ENCODE measurements around the gene KCNQ5. TPM values are rescaled to one million over a fixed set of nuclear protein-coding genes. Genes with fewer than 3 reads are reported as not detected.

Gene KCNQ5
- total RNA-seq, 4 donors from 2014 or later, result 0.96 to 3.4 (median 1.5) TPM

GRCh38 chr6:72761761-72762160 lies 139.9 kb downstream of the KCNQ5 start:
- 76 to 92% methylated on average over 5 of the region's 5 CpGs for WGBS, 2 donors (ENCODE audit: low coverage in 1 of 2)
- H3K27me3 ChIP-seq, result no peaks in the 10 kb centered on the region
- no peak for ATAC-seq
- TF ChIP-seq POLR2A (IDR thresholded peaks at IDR 0.05) (no peak), CTCF (IDR thresholded peaks at IDR 0.05) (no peak), EP300 (IDR thresholded peaks at IDR 0.05) (no peak), POLR2AphosphoS5 (IDR thresholded peaks at IDR 0.05) (no peak)
- H3K4me1 ChIP-seq, result peaks cover 0 to 29% (median 5%) of the 10 kb centered on the region in 3 donors
- no peak overlapping the region for H3K4me3 ChIP-seq
- H3K36me3 ChIP-seq, result no peaks in the 10 kb centered on the region
- no peaks in the 10 kb centered on the region for H3K9me3 ChIP-seq
- H3K27ac ChIP-seq, result peak overlapping the region in 3 of 4 donors; percentile 22 to 59 (median 25)

GRCh38 chr6:72769459-72770125 lies 147.7 kb downstream of the KCNQ5 start:
- H3K4me1 ChIP-seq, result no peaks in the 10 kb centered on the region
- H3K36me3 ChIP-seq, result no peaks in the 10 kb centered on the region
- no peaks in the 10 kb centered on the region for H3K27me3 ChIP-seq
- no peaks in the 10 kb centered on the region for H3K9me3 ChIP-seq
- no peak for ATAC-seq
- H3K4me3 ChIP-seq, result no peak overlapping the region
- H3K27ac ChIP-seq, result no peak overlapping the region
- TF ChIP-seq POLR2AphosphoS5 (IDR thresholded peaks at IDR 0.05) (no peak), POLR2A (IDR thresholded peaks at IDR 0.05) (no peak)
- 88 to 94% methylated on average over 1 of the region's 1 CpG for WGBS, 2 donors (ENCODE audit: low coverage in 1 of 2)

GRCh38 chr6:72770959-72771358 lies 149.1 kb downstream of the KCNQ5 start:
- TF ChIP-seq CTCF (IDR thresholded peaks at IDR 0.05) (no peak), EP300 (IDR thresholded peaks at IDR 0.05) (no peak), POLR2A (IDR thresholded peaks at IDR 0.05) (no peak), POLR2AphosphoS5 (IDR thresholded peaks at IDR 0.05) (no peak)
- H3K9me3 ChIP-seq, result no peaks in the 10 kb centered on the region
- H3K4me3 ChIP-seq, result no peak overlapping the region
- H3K4me1 ChIP-seq, result no peaks in the 10 kb centered on the region
- WGBS, 2 donors (ENCODE audit: low coverage in 1 of 2), result 71% methylated on average over 3 of the region's 3 CpGs; no CpG with 5 or more reads in 1 of the 2 donors
- no peaks in the 10 kb centered on the region for H3K36me3 ChIP-seq
- no peak overlapping the region for H3K27ac ChIP-seq
- H3K27me3 ChIP-seq, result no peaks in the 10 kb centered on the region
- no peak for ATAC-seq

DNA sequence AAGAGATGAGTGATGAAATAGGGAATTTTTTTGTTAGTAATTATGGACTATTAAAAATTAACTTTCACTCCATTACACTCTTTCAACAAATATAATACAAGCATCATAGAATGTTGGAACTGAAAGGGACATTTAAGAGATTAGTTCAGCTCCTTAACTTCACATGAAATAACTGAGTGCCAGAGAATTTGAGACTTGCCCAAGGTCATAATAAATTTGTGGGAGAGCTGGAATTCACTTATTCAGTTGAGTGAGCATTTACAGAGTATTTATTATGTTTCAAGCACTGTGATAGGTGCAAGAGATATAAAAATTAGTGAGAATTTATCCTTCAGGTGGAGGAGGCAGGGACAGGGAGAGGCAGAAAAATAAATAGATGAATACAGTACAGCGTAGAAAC lies 154.6 kb downstream of the KCNQ5 start:
- no peak for TF ChIP-seq CTCF (IDR thresholded peaks at IDR 0.05)

DNA sequence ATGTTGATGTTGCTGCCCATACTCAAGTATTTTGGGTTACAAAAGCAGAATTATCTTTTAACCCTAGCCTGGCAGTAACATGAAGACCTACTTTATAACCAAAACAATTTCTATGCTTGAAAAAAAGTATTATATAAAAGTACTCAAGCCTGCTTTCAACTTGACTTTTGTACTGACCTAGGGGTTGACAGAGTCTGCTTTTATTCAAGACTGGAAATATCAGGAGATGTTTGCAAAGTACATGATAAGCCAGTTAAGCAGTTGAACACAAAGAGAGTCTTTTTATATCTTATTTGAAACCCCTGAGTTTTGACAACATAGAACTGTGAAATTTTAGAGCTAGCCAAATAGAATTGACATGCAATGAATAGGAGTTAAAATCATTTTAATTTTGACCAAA lies 159.8 kb downstream of the KCNQ5 start:
- no peak for ATAC-seq
- no peaks in the 10 kb centered on the region for H3K27me3 ChIP-seq

More for the DNA sequence above, 154.6 kb downstream of the KCNQ5 start:
- Histone ChIP-seq H3K9me3 (no peaks in the 10 kb centered on the region), H3K36me3 (no peaks in the 10 kb centered on the region), H3K27ac (no peak overlapping the region), H3K27me3 (no peaks in the 10 kb centered on the region), H3K4me1 (no peaks in the 10 kb centered on the region), H3K4me3 (no peak overlapping the region)
- no peak for ATAC-seq
- 85 to 92% methylated on average over 1 of the region's 1 CpG for WGBS, 2 donors (ENCODE audit: low coverage in 1 of 2)

GRCh38 chr6:72783035-72783434 lies 161.2 kb downstream of the KCNQ5 start:
- H3K27me3 ChIP-seq, result no peaks in the 10 kb centered on the region
- no peak overlapping the region for H3K4me3 ChIP-seq
- no peak overlapping the region for H3K27ac ChIP-seq
- WGBS, 2 donors (ENCODE audit: low coverage in 1 of 2), result 71 to 82% methylated on average over 2 of the region's 2 CpGs
- TF ChIP-seq POLR2AphosphoS5 (IDR thresholded peaks at IDR 0.05), result no peak
- TF ChIP-seq CTCF (IDR thresholded peaks at IDR 0.05), result no peak
- no peak for TF ChIP-seq POLR2A (IDR thresholded peaks at IDR 0.05)
- no peak for TF ChIP-seq EP300 (IDR thresholded peaks at IDR 0.05)
- peaks cover 0 to 26% (median 3%) of the 10 kb centered on the region in 3 donors for H3K4me1 ChIP-seq
- no peaks in the 10 kb centered on the region for H3K36me3 ChIP-seq
- H3K9me3 ChIP-seq, result no peaks in the 10 kb centered on the region
- no peak for ATAC-seq

More for the DNA sequence above, 159.8 kb downstream of the KCNQ5 start:
- Histone ChIP-seq H3K36me3 (no peaks in the 10 kb centered on the region), H3K27ac (no peak overlapping the region), H3K4me1 (peaks cover 0 to 16% (median 3%) of the 10 kb centered on the region in 3 donors), H3K9me3 (no peaks in the 10 kb centered on the region), H3K4me3 (no peak overlapping the region)
- no peak for TF ChIP-seq EP300 (IDR thresholded peaks at IDR 0.05)
